NCI-H524 (cell line): ENCODE measurements around the gene HAGH.
"Not testable (repeated sequence)": the region's sequence is repeated elsewhere in the genome, so short reads cannot be mapped to it uniquely, and the experiment has no call there.

Experiments used
- DNase-seq, 2 experiments: peaks; one replicate each; lab custom pipeline; 2025; lab: John Stamatoyannopoulos, UW

Gene HAGH

DNA sequence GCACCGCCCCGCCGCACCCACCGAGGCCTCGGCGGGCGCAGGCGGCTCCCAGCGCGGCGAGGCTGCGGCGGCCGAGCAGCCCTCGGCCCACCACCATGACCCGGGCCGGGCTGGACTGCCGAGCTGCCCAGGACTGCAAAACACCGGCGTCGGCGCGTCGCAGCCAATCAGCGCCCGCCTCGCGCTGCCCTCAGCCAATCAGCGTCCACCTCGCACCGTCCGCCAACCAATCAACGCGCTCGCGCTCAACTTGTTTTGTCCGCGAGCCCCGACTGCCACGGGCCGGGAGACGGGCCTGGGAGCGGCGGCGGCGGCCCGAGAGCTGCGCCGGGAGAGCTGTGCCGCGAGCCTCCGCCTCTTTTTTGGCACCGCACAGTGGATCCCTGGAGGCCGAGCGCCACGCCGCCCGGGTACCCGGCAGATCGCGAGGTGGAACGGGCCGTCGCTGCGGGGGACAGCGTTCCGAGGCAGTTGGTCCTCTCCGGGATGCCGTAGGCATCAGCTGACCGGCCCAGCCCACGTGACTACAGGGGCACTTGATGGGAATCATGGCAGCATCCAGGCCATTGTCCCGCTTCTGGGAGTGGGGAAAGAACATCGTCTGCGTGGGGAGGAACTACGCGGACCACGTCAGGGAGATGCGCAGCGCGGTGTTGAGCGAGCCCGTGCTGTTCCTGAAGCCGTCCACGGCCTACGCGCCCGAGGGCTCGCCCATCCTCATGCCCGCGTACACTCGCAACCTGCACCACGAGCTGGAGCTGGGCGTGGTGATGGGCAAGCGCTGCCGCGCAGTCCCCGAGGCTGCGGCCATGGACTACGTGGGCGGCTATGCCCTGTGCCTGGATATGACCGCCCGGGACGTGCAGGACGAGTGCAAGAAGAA, at the start of gene HAGH, which contains the start of gene FAHD1:
Gene HAGH (minus strand): TSS at position 135 of the 883 bp plus-strand sequence. CDS start 38 bp downstream, at position 97.
Gene FAHD1 (plus strand): TSS at position 516 of the 883 bp plus-strand sequence. CDS start 33 bp downstream, at position 549.
- DNase-seq = peak; percentile 86 to 93

DNA sequence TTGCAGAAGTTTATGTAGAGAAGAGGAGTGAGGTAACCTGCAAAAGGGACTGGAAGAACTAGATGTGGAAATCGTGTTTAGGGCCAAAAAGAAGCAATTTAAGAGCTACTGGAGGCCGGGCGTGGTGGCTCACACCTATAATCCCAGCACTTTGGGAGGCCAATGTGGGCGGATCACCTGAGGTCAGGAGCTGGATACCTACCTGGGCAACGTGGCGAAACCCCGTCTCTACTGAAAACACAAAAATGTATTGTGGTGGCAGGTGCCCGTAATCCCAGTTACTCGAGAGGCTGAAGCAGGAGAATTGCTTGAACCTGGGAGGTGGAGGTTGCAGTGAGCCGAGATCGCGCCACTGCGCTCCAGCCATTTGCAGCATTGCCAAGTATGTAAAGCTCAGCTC, 49.4 kb upstream of the HAGH start:
- DNase-seq = not testable (repeated sequence)

DNA sequence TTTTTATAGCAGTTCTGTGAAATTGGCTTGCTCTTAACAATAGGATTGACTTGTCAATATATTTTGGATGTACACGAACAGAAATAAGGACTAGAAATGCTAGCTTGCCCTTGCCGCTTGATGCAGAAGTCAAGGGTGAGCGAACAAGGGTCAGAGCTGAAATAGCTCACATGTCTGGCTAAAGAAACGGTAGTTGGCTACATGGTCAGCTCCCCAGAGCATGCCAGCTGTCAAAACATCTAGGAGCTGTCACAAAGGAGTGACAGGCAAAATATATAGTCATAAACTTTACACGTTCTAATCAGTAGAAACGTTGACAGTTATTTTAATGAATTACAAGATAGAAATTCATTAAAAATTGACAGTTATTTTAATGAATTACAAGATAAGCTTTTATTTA, 48.2 kb upstream of the HAGH start:
- DNase-seq = no peak

DNA sequence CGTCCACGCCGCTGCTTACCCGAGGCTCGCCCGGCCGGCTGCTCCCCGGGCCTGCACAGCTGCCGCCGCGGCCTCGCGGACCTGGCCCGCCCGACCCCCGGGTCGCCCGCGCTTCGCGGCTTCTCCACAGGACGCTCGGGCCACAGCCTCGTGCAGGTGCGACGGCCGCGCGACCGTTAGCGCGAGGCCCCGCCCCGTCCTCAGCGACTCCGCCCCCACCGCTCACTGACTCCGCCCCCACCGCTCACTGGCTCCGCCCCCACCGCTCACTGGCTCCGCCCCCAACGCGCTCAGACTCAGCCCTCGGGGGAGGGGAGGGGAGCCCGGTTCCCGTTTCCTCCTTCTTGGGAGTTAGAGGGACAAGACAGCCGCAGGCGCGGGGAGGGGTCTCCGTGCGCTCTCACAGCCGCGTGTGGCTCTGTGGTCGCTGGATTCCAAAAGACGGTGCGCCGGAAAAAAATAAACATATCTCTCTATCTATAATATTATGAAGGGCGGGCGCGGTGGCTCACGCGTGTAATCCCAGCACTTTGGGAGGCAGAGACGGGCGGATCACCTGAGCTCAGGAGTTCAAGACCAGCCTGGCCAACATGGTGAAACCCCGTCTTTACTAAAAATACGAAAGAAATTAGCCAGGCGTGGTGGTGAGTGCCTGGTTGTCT, 45.5 kb upstream of the HAGH start, which contains the start of gene MEIOB:
Gene MEIOB (minus strand): TSS at position 191 of the 662 bp plus-strand sequence. CDS start 3,989 bp downstream, outside the sequence.
- peak in 1 of 2 experiments; percentile 18 for DNase-seq

DNA sequence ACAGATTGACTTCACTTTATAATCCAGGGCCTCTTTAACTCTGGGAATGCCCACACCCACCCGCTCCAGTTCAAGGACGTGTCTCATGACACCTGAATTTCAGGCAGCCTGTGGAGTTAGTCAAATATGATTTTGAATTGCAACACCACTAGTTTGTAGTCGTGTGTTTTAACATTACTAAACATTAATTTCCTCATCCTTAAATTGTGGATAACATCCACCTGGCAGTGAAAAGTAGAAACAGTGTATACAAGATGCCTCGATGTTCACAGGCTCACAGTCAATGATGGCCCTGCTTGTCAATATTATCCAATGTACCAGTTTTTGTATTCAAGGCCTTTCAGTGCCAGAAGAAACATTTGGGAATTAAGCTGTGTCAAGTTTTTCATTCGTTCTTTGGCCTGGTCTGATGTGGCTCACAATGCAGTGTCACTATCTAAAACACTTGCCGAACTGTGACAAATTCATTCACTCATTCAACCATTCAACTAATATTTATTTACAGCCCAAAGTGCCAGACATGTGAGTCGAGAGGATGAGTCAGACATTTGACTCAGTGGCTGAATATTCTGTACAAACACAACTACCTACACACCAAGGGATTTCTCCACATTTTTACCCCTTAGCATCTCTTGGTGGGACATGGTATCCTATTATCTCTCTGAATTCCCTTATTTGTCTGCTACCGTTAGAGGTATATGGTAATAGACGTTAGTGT, 43.9 kb upstream of the HAGH start:
- DNase-seq = no peak

DNA sequence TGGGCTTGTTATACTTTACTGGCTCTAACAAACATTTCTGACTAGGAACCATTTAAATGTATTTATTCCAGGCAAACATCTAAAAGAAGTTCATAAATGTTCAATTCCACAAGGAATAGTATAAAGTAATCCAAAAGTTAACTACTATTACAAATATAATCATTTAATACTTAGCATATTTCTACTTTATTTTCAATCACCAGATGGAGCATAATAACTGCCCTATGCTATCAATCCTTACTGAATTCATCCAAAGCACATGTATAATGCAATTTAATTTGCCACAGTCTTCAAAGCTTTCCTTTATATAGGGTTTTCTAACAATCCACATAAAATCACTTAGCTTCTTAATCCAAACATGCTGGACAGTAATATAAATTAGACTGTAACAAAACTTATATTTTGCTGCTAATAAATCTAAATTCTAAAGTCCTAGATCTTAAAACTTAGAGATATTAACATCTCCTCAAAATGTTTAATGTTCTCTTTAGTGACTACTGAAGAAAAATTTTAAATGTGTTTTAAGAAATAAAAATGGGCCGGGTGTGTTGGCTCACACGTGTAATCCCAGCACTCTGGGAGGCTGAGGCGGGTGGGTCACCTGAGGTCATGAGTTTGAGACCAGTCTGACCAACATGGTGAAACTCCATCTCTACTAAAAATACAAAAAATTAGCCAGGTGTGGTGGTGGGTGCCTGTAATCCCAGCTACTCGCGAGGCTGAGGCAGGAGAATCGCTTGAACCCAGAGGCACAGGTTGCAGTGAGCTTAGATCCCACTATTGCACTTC, 39.5 kb upstream of the HAGH start:
- no peak for DNase-seq

DNA sequence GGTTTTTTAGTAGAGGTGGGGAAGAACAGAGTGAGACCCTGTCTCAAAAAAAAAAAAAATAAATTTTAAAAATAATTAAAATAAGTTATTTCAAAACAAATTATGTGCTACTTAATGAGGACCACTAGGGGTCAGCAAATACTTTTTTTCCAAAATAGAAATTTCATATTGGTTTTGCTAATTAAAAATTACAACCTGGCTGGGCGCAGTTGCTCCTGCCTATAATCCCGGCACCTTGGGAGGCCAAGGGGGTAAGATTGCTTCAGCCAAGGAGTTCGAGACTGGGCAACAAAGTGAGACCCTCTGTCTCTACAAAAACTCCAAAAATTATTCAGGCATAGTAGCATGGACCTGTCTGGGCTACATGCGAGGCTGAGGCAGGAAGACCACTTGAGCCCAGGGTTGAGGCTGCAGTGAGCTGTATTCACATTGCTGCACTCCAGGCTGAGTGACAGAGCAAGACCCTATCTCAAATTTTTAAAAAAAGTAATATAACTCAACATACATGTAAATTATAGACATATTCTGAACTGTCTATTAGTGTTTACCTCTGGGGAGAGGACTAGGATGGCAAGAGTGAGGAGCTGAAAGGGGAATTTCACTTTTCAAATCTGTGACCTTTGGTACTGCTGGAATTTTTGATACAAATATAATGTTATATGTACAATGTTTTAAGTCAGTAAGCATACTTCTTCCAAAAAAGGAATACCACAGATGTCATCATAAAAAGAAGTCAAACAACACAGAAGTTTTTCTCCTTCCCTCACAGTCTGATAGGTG, 37.2 kb upstream of the HAGH start:
- DNase-seq = peak in 1 of 2 experiments; percentile 58

DNA sequence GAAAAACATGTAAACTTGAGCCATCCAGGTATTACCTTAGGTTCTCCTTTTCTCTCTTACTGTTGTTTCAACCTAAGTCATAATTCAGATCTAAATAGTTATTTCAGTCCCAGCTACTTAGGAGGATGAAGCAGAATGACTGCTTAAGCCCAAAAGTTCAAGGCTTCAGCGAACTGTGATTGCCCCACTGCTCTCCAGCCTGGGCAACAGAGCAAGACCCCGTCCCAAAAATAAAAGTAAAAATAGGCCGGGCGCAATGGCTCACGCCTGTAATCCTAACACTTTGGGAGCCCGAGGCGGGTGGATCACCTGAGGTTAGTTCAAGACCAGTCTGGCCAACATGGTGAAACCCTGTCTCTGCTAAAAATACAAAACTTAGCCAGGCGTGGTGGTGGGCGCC, 35.8 kb upstream of the HAGH start:
- DNase-seq = no peak

DNA sequence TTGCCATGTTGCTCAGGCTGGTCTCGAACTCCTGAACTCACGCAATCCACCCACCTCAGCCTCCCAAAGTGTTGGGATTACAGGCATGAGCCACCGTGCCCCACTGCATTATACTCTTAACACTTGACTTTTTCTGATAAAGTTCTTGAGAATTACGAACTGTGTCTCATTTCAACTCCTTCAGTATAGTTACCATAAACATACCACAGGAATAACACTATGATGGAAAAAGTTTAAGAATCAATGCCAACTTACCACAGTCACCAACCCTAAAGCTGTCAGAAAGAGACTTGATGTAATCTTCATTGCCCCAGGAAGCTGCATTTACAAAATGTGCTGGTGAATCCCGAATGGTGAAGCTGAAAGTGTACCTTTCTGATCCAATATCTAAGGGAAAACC, 35.1 kb upstream of the HAGH start:
- no peak for DNase-seq

DNA sequence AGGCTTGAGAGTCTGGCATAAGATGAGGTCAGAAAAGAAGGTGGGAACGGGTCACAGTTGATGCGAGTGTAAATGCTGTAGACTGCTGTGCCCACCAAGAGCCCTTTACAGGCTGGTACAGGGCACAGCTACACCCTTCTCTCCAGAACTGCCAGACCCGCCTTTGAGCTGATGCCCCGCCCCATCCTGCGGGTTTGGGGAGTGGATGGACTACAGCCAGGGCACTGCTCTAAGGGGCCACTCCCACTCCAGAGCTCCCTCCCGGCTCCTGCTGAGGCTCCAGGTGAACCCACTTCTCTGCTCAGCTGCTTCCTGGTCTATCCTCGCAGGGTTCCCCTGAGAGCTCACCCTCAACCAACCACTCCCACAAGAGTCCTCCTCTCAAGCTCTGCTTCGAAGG, 33.0 kb upstream of the HAGH start:
- no peak for DNase-seq

DNA sequence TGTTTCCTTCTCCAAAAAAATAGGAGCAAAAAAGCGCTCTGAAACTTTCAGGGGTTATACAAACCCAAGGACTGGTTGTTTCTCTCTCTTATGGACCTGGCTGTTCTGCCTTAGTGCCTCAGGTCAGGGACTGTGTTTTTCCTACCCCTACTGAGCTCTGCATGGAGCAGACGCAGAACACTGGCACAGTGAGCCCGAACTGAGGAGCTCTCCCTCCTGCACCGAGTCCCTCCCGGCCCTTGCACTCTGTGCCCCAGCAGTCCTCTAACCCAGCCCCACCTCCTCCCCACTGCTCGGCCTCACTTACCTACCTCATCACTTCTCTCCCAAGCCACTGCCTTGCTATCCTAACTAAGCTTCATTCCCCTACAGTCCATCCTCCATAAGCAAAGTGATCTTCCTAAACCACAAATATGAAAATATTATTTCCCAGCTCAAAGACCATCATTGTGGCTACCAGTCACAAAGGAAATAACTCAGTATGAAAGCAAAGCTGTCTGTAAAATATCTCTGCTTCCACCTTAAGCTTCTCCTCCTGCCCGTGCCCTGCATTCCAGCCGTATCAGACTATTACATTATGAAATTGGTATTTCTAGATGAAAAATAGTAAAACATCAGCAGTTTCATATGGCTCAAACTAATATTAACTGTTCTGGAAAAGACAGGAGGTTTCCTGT, 31.7 kb upstream of the HAGH start:
- DNase-seq = no peak

DNA sequence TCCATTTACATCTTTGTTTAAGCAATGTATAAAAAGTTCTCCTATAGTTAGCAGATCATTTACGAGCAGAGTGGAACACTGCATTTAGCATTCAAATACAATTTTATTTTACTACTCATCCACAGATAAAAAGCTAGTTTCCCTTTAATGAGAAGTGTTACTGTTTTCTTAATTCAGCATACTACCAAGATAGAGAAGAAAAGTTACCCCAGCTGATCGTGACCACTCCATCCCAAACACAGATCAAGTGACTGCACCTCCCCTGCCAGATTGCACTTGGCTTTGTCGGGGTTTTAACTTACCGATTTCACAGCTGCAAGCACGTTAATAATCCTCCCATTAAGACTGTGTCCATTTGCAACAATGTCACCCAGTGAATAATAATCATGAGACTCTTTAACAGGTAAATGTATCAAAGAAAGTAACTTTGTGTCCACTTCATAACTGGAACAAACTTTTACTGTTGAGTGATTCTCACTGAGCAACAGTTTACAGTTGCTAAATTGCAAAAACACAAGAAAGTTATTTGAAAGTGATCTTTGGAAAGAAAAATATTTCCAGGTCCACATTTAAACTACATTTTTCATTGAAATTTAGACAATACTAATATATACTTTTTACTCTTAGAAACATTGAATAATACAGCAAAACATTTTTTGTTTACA, 30.9 kb upstream of the HAGH start:
- DNase-seq = peak in 1 of 2 experiments; percentile 14

DNA sequence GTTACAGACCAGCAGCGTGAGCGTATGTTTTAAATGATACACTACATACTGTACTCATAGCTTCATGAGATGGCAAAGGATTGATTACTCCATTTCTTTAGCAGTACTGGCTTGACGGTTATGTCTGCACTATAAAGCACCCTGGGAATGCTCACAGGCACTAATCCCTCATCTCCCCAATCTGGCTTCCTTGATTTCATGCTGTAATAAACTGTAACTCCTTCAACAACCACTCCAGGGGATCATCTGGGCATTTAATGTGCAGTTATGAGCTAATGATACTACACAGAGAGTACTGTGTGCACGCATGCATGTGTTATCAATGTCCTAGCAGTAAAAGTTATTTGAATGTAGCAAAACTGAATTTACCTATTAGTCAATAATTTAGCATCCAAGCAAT, 25.2 kb upstream of the HAGH start:
- peak; percentile 84 to 94 for DNase-seq

DNA sequence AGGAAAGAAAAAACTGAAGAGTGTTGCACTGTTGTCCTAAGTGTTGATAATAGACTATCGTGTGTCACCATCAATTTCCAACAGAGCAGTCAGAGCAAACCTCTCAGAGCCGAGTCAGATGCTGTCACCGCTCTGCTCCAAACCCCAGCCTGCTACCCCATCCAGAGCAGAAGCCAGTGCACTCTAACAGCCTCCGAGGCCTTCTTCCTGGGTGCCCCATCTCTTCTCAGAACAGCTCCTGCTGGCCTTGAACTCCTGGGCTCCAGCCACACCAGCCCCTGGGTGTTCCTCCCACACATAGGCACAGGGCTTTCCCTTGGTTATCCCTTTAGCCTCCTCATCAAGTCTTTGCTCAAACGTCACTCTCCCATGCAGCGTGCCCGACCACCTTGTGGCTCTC, 24.4 kb upstream of the HAGH start:
- no peak for DNase-seq

DNA sequence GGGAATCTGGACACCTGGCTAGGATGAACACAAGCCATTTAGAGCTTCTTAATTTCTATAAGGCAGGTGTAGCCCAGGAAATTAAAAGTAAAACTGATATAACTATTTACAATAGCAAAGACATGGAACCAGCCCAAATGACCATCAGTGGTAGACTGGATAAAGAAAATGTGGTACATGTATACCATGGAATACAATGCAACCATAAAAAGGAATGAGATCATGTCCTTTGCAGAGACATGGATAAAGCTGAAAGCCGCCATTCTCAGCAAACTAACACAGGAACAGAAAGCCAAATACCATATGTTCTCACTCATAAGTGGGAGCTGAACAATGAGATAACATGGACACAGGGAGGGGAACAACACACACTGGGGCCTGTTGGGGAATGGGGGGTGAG, 19.8 kb upstream of the HAGH start:
- no peak for DNase-seq

DNA sequence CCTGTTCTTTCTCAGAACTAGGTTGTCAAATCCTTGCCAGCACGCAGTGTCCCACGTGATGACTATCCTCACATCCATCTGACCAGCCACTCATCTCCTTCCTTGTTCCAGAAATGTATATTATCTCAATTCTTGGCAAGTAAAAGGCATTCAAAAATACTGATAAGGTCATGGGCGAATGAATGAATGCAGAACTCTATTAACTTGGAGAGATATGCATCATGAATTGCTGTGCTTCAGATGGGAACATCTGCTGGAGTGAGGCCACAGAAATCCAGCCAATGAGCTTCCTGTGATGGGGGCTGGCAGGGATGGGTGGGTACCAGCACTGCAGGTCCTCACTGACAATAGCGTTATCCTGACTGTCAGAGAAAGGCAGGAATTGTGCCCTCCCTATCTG, 19.4 kb upstream of the HAGH start:
- no peak for DNase-seq

DNA sequence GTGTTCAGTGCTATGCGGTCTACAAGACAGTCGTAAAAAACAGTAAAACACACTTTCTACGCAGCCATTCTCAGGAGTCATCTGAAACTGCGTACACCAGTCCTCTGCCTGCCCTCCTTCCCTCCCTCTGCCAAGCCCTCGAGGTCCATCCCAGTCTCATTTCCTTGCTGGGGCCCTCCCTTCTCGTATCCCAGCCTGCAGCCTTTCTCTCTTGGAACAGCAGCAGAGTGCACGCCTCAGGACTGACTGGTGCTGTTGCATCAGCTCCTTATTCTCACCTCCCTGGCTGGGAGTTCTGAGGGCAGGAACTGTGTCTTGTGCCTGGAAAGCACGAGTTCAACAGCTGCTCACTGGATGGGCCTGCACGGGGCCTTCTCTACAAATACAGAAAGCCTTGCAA, 12.9 kb upstream of the HAGH start:
- no peak for DNase-seq

DNA sequence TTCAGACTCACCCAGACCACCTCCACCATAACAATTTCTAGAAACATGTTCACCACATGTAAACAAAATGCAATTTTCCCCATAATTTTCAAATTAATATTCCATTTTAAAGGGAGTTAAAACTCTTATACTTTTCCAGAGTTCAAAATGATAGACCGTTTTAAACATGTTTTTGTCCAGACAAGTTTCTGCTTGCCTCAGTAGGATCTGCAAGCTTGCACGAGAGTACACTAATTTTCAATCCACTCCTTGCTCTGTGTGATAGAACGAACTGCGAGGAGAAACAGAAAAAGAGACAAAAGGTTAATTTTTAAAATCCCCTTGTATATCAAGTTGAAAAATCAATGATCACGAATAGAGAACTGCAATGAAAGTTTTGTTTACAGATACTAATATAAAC, 7.5 kb upstream of the HAGH start:
- no peak for DNase-seq

DNA sequence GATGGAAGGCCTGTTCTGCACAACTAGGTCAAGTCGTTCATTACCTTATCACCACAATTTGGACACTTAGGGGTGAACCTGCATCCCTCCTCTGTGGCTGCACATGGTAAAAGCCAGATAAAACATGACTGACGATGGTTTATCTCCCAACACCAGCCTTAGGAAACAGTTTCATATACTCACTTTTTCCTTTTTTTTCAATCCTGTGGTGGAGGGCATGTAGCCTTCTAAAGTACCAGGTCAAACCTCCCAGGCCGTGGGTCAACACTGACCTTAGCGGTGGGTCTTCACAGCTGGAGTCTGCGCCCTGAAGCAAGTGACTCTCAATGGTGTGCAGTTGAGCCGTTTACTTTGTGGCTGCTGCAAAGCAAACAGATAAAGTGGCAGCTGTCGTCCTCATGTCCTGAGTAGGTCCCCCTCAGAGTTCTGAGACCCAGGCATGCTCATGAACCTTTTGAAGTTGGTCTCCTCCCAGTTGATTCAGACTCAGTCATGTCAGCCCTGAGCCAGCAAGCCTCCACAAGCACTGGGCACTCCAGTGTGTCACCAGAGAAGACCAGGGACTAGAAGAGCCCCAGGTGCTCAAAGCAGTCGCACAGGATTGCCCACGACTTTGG, 6.3 kb upstream of the HAGH start:
- no peak for DNase-seq
